Sigmoid colon (tissue), 7 donors: ENCODE data around the gene PCBP3. TPM values are rescaled to one million over a fixed set of nuclear protein-coding genes. Genes with fewer than 3 reads are reported as not detected.
"Not testable (repeated sequence)": the region's sequence is repeated elsewhere in the genome, so short reads cannot be mapped to it uniquely, and the experiment has no call there.

Experiments used
- DNase-seq: peaks from one replicate; pipeline ENCODE4 v3.0.0-alpha.2; 2019
- H3K27ac ChIP-seq, 4 donors: fragments of 200-600 bp; sonication (generic); one replicate each; pipeline ENCODE4 v1.5.1; 2016 to 2019; ENCODE audit warnings: mild to moderate bottlenecking in 1 of 4
- H3K27me3 ChIP-seq, 3 donors: fragments of 200-600 bp; sonication (generic); one replicate each; pipeline ENCODE4 v1.5.1; 2019; ENCODE audit warnings: mild to moderate bottlenecking in 1 of 3
- H3K36me3 ChIP-seq, 4 donors: fragments of 200-600 bp; sonication (generic); one replicate each; pipeline ENCODE4 v1.5.1; 2016 to 2019
- H3K4me1 ChIP-seq, 4 donors: fragments of 200-600 bp; sonication (generic); one replicate each; pipeline ENCODE4 v1.5.1; 2017 to 2019
- H3K4me3 ChIP-seq, 4 donors: fragments of 200-600 bp; sonication (generic); one replicate each; pipeline ENCODE4 v1.5.1; 2017 to 2019; ENCODE audit warnings: mild to moderate bottlenecking in 2 of 4, moderate library complexity in 1 of 4
- H3K9me3 ChIP-seq, 4 donors: fragments of 200-600 bp in 3 of 4; sonication (generic) in 3 of 4; one replicate each; pipeline versions ENCODE4 v1.5.1 to v1.6.1; 2013 to 2019
- CTCF ChIP-seq, 4 experiments: fragments of 450-650 bp in 3 of 4; fragments of 200-600 bp in 1 of 4; IDR thresholded peaks; one replicate each; pipeline ENCODE4 v1.5.1; 2016 to 2019; ENCODE audit warnings: antibody characterized with exemption in 4 of 4, mild to moderate bottlenecking in 3 of 4, moderate library complexity in 2 of 4
- EP300 ChIP-seq, 4 donors: sonication (generic); formaldehyde crosslinking; IDR thresholded peaks; one replicate each; pipeline ENCODE4 v1.6.1; 2017; ENCODE audit warnings: antibody characterized with exemption in 4 of 4
- POLR2A ChIP-seq, 2 donors: fragments of 450-650 bp; IDR thresholded peaks; one replicate each; pipeline ENCODE4 v1.6.1; 2016; ENCODE audit warnings: antibody characterized with exemption in 2 of 2, mild to moderate bottlenecking in 2 of 2, moderate library complexity in 2 of 2
- POLR2AphosphoS5 ChIP-seq, 4 donors: sonication (generic); formaldehyde crosslinking; IDR thresholded peaks; one replicate each; pipeline ENCODE4 v1.6.1; 2017; ENCODE audit warnings: antibody characterized with exemption in 4 of 4
- WGBS, 2 donors: extraction: QIAGEN DNeasy Blood & Tissue Kit; methylation state at CpG; one replicate each; pipeline ENCODE4 v1.1.7; 2013; 5-methylcytosine and 5-hydroxymethylcytosine counted together
- intact Hi-C: fragments of 100-400 bp; cut with DNase I; formaldehyde crosslinking; loops from one replicate; pipeline ENCODE4 v1.15.1; 2023
- polyA plus RNA-seq, 3 donors: library from polyadenylated mRNA; stranded (reverse); fragments of 200-250 nt; gene quantifications; one replicate each; pipeline ENCODE4 v1.2.3, GENCODE V29; 2013
- total RNA-seq, 4 donors: library from RNA; depleted of rRNA; stranded (reverse); fragments of >200 nt; gene quantifications; one replicate each; pipeline ENCODE4 v1.1.0, GENCODE V29; 2016
- donor health status: healthy with polysubstance abuse.
- donor health status: Bipolar disorder and iron deficiency.
- donor health status: healthy.

Gene PCBP3
- total and polyA plus RNA-seq, 7 donors, result 1.2 to 21.3 (median 8.2) TPM

GRCh38 chr21:45802956-45803617 lies 159.6 kb downstream of the PCBP3 start:
- Histone ChIP-seq H3K4me1 (no peaks in the 10 kb centered on the region), H3K9me3 (peaks cover 0 to 2% (median 0%) of the 10 kb centered on the region in 4 donors), H3K36me3 (no peaks in the 10 kb centered on the region), H3K27ac (no peak overlapping the region), H3K27me3 (no peaks in the 10 kb centered on the region), H3K4me3 (no peak overlapping the region)
- DNase-seq, result no peak
- 72 to 75% methylated on average over 8 of the region's 8 CpGs for WGBS, 2 donors
- intact Hi-C loops, result no loop called here
- TF ChIP-seq POLR2A (IDR thresholded peaks at IDR 0.05), result no peak

- Histone ChIP-seq H3K4me3 (no peak overlapping the region), H3K4me1 (no peaks in the 10 kb centered on the region), H3K36me3 (no peaks in the 10 kb centered on the region), H3K27me3 (no peaks in the 10 kb centered on the region), H3K27ac (no peak overlapping the region), H3K9me3 (peaks cover 0 to 2% (median 0%) of the 10 kb centered on the region in 4 donors)
- DNase-seq, result no peak
- no peak for TF ChIP-seq POLR2A (IDR thresholded peaks at IDR 0.05)
- no peak for TF ChIP-seq POLR2AphosphoS5 (IDR thresholded peaks at IDR 0.05)
- no peak for TF ChIP-seq EP300 (IDR thresholded peaks at IDR 0.05)
- TF ChIP-seq CTCF (IDR thresholded peaks at IDR 0.05), result no peak
- intact Hi-C loops, result no loop called here
- 79 to 89% methylated on average over 15 of the region's 15 CpGs for WGBS, 2 donors
These were observed 160.3 kb downstream of the PCBP3 start for GRCh38 chr21:45803618-45804340.

- Histone ChIP-seq H3K27ac (no peak overlapping the region), H3K4me3 (no peak overlapping the region), H3K27me3 (no peaks in the 10 kb centered on the region), H3K9me3 (peaks cover 0 to 2% (median 0%) of the 10 kb centered on the region in 4 donors), H3K36me3 (no peaks in the 10 kb centered on the region), H3K4me1 (no peaks in the 10 kb centered on the region)
- WGBS, 2 donors, result 81 to 86% methylated on average over 13 of the region's 13 CpGs
- intact Hi-C loops, result no loop called here
- TF ChIP-seq POLR2A (IDR thresholded peaks at IDR 0.05) (no peak), CTCF (IDR thresholded peaks at IDR 0.05) (no peak)
- DNase-seq, result no peak
These were observed 161.3 kb downstream of the PCBP3 start for GRCh38 chr21:45804809-45805313.

GRCh38 chr21:45805321-45805720 lies 161.8 kb downstream of the PCBP3 start:
- no peak for DNase-seq
- no peak overlapping the region for H3K27ac ChIP-seq
- TF ChIP-seq EP300 (IDR thresholded peaks at IDR 0.05), result no peak
- TF ChIP-seq CTCF (IDR thresholded peaks at IDR 0.05), result no peak
- no peak for TF ChIP-seq POLR2AphosphoS5 (IDR thresholded peaks at IDR 0.05)
- no peak for TF ChIP-seq POLR2A (IDR thresholded peaks at IDR 0.05)
- H3K27me3 ChIP-seq, result no peaks in the 10 kb centered on the region
- H3K4me3 ChIP-seq, result no peak overlapping the region
- H3K36me3 ChIP-seq, result no peaks in the 10 kb centered on the region
- intact Hi-C loops, result no loop called here
- 51 to 73% methylated on average over 6 of the region's 6 CpGs for WGBS, 2 donors
- no peaks in the 10 kb centered on the region for H3K4me1 ChIP-seq
- H3K9me3 ChIP-seq, result peaks cover 0 to 2% (median 0%) of the 10 kb centered on the region in 4 donors

- H3K9me3 ChIP-seq, result peaks cover 0 to 2% (median 0%) of the 10 kb centered on the region in 4 donors
- WGBS, 2 donors, result 88 to 89% methylated on average over 11 of the region's 11 CpGs
- H3K4me3 ChIP-seq, result no peak overlapping the region
- no peak for TF ChIP-seq POLR2AphosphoS5 (IDR thresholded peaks at IDR 0.05)
- TF ChIP-seq POLR2A (IDR thresholded peaks at IDR 0.05), result no peak
- TF ChIP-seq EP300 (IDR thresholded peaks at IDR 0.05), result no peak
- TF ChIP-seq CTCF (IDR thresholded peaks at IDR 0.05), result no peak
- no peak for DNase-seq
- no peaks in the 10 kb centered on the region for H3K36me3 ChIP-seq
- H3K27me3 ChIP-seq, result no peaks in the 10 kb centered on the region
- H3K27ac ChIP-seq, result no peak overlapping the region
- H3K4me1 ChIP-seq, result no peaks in the 10 kb centered on the region
- intact Hi-C loops, result no loop called here
These were observed 162.5 kb downstream of the PCBP3 start for GRCh38 chr21:45806042-45806441.

GRCh38 chr21:45808663-45809062 lies 165.1 kb downstream of the PCBP3 start:
- H3K4me1 ChIP-seq, H3K27me3 ChIP-seq, H3K27ac ChIP-seq, H3K4me3 ChIP-seq, H3K36me3 ChIP-seq, H3K9me3 ChIP-seq, DNase-seq, intact Hi-C loops: not testable (repeated sequence)
- 85 to 88% methylated on average over 3 of the region's 3 CpGs for WGBS, 2 donors
